Measurements from ENCODE around the gene EPS15.

DNA sequence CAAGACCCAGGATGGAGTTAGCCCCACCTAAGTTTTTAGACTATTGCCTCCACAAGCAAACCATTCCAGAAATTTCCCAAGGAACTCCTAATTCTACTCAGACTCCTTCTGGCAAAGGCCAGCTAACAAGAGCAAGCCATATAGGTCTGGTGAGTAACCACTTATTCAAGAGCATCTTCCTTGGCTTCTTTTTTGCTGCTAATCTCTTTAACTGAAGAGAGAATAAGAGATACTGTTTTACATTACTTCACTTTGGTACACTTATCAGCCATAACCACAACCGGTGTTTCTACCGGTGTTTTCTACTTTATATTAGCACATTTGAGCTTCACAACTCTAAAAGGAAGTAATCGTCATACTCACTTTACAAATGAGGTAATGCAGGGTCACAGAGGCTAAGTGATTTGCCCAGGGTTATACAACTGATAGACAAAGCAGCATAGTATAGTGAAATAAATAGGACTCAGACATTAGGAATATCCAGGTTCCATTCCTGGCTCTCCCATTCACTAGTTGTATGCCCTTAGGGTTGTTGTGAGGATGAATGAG lies 1.7 kb upstream of the EPS15 start:
- TF ChIP-seq POLR2AphosphoS5 (IDR thresholded peaks at IDR 0.05): no peak
- TF ChIP-seq, protein P1, sequence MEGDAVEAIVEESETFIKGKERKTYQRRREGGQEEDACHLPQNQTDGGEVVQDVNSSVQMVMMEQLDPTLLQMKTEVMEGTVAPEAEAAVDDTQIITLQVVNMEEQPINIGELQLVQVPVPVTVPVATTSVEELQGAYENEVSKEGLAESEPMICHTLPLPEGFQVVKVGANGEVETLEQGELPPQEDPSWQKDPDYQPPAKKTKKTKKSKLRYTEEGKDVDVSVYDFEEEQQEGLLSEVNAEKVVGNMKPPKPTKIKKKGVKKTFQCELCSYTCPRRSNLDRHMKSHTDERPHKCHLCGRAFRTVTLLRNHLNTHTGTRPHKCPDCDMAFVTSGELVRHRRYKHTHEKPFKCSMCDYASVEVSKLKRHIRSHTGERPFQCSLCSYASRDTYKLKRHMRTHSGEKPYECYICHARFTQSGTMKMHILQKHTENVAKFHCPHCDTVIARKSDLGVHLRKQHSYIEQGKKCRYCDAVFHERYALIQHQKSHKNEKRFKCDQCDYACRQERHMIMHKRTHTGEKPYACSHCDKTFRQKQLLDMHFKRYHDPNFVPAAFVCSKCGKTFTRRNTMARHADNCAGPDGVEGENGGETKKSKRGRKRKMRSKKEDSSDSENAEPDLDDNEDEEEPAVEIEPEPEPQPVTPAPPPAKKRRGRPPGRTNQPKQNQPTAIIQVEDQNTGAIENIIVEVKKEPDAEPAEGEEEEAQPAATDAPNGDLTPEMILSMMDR (IDR thresholded peaks at IDR 0.05): no peak
